ENCODE results near the gene SLC17A9.

DNA sequence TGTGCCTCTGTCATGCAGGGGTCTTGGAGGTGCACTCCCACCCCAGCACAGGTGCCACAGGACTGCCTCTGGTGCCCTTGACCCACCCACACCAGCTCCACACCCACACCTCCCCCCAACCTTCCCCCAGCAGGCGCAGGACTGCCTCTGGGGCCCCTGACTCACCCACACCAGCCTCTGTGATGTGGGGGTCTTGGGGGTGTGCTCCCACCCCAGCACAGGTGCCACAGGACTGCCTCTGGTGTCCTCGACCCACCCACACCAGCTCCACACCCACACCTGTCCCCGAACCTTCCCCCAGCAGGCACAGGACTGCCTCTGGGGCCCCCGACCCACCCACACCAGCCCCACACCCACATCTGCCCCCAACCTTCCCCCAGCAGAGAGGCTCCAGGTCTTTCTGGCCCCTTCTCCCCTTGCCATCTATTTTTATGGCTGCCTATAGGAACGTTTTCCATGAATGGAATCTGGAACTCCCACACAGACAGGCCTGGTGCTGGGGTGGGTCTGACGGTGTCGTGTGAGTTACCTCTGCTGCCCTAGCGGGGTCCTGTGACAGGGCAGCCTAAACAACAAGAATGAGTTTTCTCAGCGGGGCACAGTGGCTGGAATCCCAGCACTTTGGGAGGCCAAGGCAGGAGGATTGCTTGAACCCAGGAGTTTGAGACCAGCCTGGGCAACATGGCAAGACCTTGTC lies 23.5 kb downstream of the SLC17A9 start:
- no peak for TF ChIP-seq EZH2phosphoT487 (IDR thresholded peaks at IDR 0.05; ENCODE audit: borderline replicate concordance, low read length)
- TF ChIP-seq EZH2 (IDR thresholded peaks at IDR 0.05; ENCODE audit: low read length, unreplicated experiment): no peak
